Measurements from ENCODE around the gene ODF2L.
A peak's percentile ranks its signal among the peaks of the same experiment; 100 is the strongest.

Gene ODF2L, protein sequence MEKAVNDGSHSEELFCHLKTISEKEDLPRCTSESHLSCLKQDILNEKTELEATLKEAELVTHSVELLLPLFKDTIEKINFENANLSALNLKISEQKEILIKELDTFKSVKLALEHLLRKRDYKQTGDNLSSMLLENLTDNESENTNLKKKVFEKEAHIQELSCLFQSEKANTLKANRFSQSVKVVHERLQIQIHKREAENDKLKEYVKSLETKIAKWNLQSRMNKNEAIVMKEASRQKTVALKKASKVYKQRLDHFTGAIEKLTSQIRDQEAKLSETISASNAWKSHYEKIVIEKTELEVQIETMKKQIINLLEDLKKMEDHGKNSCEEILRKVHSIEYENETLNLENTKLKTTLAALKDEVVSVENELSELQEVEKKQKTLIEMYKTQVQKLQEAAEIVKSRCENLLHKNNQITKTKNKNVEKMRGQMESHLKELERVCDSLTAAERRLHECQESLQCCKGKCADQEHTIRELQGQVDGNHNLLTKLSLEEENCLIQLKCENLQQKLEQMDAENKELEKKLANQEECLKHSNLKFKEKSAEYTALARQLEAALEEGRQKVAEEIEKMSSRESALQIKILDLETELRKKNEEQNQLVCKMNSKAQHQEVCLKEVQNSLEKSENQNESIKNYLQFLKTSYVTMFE

DNA sequence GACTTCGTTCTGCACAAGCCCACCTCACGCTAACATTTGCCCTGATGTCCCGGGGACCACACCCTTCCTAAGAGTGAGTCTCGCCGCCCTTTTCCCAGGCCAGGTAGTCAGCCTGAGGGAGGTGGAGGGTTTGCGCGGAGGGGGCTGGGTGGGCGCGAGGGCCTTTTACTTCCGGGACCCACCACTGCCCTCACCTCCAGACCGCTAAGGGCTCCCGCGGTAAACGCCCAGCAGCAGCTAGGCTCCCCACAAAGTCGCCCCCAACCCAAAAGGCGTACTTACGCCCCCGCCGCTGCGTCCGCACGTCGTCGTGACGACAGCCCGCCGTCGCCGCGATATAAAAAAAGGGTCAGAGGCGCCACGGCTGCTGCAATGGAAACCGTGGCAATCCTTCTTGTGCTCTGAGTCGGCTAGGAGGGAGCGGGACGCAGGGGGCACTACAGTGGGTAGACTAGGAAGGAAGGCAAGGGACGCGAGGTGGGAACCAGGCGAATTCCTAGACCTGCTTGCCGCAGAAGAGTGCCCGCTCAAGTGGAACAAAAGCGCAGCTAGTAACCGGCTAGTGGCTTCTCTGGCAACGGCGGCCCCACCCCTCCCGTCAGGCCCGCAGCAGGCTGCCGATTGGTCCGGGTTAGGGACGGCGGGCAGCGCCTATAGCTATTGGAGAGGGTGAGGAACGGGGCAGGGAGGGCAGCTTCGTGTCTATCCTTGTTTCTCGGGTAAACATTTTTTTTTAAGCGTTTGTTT, at the start of gene ODF2L:
ODF2L (minus strand) TSS at position 573 of the 747 bp plus-strand sequence. CDS start 9,296 bp downstream, outside the sequence.
- DNase-seq (ENCODE audit: extremely low read depth in 1 of 2, low read depth in 1 of 2), result peak; percentile 81 to 86

DNA sequence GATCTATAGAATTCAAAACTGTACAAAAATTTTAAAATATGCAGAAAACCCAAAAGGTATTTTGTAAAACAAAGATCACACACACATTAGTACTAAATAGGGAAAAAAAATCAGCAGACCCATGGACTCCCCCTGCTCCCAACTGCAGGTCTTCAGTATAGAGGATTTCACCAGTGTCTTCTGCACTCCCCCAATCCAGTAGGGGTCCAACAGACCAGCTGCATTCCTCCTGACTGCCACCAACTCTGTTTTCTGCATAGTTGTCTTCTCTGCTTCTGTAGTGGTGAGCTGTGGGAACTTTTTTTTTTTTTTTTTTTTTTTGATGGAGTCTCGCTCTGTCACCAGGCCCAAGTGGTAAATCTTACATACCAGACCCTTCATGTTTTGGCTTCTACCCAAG, 49.8 kb upstream of the ODF2L start:
- no peak for DNase-seq (ENCODE audit: extremely low read depth in 1 of 2, low read depth in 1 of 2)

DNA sequence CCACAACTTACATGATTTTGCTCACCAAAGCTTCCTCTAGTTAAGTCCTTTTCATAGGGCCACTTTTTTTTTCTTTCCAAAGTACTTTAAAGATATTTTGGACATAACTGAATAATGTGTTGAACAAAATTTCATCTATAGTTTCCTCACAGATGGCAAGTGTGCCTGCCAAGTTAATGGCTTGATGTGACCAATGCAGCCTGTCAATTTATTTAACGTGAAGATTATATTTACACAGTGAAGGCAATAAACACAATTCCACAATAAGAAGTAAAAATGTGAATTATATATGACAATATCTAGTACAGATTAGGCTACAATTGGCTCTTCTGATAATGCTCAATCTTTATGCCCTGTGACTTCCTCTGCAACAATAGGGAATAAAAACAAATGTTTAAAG, 45.9 kb upstream of the ODF2L start:
- no peak for DNase-seq (ENCODE audit: extremely low read depth in 1 of 2, low read depth in 1 of 2)

DNA sequence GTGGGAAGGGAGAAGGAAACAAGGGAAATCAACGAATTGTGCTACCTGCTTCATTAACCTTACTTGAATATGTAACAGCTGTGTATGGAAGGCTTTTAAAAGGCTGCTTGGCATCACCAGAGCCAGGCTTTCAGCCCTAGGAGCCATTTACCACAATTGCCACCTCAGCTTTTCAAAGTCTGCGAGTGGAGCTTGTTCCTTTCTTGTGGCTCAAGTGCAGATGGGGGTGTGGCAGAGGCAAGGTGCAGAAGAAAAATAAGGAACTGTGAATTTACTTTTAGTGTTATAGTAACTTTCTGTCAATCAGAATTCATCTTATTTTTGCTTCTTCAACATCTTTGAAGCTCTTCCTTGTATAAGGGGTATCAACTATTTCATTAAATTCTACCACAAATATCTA, 45.5 kb upstream of the ODF2L start:
- no peak for DNase-seq (ENCODE audit: extremely low read depth in 1 of 2, low read depth in 1 of 2)

DNA sequence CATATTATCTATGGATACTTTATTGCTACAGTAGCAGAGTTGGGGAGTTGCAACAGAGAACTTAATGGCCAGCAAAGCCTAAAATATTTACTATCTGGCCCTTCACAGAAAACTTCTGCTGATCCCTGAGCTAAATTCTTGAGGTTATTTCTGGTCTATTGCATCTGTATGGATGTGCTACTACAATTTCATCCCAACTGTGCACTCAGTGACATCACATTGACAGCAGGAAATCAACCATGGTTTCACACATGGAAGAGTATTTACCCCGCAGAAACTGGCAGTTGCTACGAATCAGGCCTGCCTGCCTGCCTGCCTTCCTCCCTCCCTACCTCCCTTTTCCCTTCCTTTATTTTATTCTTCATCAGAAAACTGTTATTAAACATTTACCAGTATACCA, 39.9 kb upstream of the ODF2L start:
- DNase-seq (ENCODE audit: extremely low read depth in 1 of 2, low read depth in 1 of 2), result no peak

DNA sequence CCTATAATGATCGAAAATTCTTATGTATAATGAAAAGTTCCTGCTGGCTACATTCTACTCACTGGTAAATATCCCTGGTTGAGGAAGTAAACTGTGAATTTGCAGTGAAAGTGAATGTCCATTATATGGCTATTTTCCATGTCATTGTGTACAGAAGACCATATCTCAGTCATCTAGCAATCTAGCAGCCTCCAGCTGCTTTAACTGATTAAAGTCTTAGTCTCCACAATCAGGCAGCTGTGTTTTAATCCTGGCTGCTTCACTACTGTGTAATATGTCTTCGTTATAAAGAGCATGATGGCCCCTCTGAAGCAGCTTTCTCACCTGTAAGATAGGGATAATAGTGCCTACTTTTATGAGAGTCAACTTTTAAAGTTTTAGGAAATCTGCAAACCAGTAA, 39.2 kb upstream of the ODF2L start:
- no peak for DNase-seq (ENCODE audit: extremely low read depth in 1 of 2, low read depth in 1 of 2)

DNA sequence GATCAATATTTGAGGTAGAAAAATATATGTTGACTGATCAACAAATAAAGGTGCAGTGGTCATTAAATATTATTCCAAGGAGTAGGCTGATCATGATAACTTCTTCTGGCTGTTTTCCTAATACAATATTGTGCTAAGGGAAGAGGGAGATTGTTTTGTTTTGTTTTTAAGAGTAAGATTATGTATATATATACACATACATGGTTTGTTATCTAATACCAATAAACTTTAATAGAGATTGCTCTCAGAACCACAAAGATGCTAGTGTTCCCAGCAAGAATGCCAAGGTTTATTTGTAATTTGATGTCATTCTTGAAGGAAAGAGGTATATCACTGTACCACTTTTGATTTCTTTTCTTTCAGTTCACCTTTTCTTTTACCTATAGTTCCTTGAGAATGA, 37.9 kb upstream of the ODF2L start:
- no peak for DNase-seq (ENCODE audit: extremely low read depth in 1 of 2, low read depth in 1 of 2)

DNA sequence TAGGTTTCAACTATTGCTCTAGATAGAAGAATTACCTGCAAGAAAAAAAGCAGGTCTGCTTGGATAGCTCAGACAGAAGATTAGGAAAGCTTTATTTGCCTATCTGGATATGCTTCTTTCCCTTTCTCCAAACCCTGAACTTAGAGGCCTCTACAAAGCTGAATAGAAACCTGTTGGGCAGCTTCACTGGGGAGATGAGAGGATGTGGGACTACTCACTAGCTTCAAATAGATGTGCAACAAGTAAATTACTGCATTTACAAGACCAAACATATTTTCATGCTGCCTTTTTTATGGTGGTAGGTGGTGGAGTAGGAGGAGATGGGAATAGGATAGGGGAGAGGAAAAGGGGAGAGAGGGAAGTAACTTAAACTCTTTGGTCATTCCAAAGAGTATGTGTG, 34.3 kb upstream of the ODF2L start:
- no peak for DNase-seq (ENCODE audit: extremely low read depth in 1 of 2, low read depth in 1 of 2)

DNA sequence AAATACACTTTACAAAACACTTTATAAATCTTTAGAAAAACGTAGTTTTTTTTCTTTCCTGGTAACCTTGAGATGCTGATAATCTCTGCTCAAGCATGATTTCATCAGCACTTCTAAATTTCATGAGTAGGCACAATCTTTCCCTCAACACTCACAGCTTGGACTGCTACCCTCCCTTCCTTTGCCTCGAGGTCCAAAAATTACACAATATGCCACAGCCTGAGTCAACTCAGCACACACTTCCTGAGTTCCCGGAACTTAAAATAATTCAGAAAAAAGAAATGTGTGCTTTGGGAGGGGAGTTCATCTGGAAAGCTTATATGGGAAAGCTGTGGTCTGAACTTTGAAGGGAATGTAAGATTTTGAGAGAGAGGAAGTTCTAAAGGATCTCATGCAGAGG, 33.7 kb upstream of the ODF2L start:
- DNase-seq (ENCODE audit: extremely low read depth in 1 of 2, low read depth in 1 of 2), result no peak

DNA sequence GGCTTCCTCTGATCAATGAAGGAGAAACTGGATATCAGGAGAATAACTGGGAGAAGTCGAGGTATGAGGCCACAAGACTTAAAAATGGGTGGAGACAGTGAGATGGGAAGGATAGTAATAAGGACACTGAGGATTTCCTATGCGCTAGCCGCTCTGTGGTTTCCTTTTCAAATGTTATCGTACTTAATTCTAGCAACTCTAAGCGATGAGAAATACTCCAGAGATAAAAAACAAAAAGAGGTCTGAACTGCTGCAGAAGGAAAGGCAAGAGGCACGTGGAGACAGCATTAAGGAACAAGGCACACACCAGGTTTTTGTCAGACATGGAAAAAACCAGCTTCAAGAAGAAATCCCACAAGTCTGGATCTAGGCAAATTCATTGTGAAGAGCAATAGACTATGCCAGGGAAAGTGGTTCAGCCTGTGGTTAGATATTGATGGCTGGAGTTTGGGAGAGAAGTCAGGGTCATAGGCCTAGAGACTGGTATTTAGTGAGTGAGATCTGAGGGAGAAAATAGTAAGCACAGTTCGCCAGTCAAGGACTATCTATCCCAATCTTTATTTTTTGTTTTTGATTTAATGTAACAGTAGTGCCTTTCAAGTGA, 33.1 kb upstream of the ODF2L start:
- no peak for DNase-seq (ENCODE audit: extremely low read depth in 1 of 2, low read depth in 1 of 2)

DNA sequence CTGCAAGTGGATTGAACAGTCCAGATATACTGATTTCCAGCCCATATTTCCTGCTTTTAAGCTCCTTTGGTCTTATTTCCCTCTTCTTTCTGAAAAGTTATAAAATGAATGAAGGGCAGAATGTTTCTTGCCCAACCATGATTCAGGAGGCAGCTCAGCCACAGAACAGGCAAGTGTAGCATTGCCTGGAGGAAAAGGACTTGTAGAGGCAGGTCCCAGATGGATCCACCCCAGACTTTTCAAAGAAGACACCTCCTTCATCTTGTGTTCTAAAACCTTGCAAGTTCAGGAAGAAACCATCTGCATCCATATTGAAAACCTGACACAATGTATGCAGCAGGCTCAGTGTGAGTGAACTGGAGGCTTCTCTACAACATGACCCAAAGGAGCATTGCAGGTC, 27.8 kb upstream of the ODF2L start, which contains the start of gene CLCA2:
CLCA2 (plus strand) TSS at position 299 of the 400 bp plus-strand sequence; CDS start at position 376, 77 bp downstream.
- no peak for DNase-seq (ENCODE audit: extremely low read depth in 1 of 2, low read depth in 1 of 2)

DNA sequence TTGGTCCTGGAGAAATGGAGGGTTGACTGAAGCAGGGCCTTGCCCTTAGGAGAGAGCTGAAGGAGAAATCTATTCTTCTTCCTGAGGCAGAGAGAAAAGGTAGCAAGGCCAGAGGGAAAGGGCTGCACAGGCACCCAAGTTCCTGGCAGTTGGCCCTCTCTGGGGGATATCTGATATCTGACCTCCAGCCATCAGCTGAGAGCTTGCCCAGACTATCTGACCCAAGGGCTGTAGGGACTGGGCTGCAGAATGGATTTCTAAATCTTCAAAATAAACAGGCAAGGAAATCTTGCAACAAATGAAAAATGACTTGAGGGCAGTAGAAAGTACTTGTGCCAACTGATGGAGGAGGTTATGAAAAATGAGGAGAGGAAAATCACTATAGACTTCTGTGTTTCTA, 27.4 kb upstream of the ODF2L start:
- no peak for DNase-seq (ENCODE audit: extremely low read depth in 1 of 2, low read depth in 1 of 2)

DNA sequence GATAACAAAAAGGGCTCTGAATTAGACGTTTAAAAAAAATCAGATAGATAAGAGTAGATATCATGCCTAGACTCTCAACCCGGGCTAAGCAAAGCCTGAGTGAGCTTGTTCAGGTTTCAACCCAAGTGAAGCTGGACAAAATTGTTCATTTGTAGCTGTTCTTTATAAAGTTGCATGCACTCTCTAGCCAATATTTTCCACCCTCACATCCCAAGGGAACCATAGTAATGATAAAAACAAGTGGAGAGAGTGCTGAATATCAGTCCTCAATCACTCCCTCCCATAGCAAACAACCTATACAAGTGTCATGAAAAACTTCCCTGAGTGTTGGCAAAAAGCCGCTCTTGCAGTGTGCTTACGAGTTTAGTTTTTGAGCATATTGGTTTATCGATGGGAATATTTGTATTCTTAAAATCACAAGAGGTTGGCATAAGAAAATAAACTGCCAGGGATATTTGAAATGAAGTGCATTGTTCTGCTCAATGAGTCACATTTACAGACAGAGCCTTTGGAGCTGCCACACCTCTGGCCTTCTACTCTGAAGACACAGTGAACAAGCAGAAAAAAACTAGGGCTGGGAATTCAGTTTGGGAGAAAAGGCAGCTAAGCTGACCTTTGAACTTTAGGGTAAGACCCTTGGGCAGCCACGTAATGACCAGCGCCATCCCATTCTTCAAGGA, 25.6 kb upstream of the ODF2L start:
- no peak for DNase-seq (ENCODE audit: extremely low read depth in 1 of 2, low read depth in 1 of 2)

DNA sequence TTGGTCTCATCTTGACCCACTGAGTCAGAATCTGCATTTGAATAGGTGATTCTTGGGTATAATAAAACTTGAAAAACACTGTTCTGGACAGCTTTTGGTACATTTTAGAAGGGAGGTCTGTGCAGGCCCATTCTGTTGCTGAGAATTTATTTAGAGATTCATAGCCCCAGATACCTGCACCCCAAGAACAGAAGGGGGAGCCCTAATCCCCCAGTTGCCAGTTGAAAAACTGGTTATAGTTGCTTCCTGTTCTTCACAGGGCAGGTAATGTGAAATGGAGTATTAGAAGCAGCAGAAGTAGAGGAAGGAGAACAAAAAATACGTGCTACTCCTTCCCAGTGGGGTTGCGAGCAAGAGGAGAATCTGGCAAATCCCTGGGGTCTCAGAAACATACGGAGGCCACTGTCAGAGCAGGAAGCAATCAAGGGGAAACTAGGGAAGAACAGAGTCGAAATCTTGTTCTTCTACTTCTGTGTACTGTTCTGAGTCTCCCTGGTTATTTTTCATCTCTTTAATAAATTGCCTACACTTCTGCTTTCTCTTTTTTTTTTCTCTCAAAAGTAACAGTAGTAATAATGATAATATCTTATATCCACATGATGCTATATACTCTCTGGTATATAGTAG, 23.3 kb upstream of the ODF2L start:
- DNase-seq (ENCODE audit: extremely low read depth in 1 of 2, low read depth in 1 of 2), result no peak

DNA sequence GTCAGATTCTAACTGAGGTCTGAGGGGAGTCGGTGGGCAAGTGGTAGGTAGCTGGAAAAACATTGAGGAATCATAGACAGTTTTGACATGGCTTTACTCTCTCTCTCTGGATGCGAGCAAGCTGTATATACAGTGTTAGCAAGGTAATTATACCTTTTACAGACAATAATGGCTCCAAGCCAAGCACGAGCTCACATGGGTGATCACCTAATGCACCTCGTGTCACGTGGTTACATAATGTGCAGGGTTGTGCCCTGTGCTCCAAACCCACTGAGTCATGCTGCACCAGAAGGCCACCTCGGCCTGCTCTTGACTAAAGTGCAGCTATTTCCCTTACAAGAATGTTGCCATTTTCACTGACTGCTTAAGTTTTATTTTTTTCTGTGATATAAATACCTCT, 20.2 kb upstream of the ODF2L start:
- no peak for DNase-seq (ENCODE audit: extremely low read depth in 1 of 2, low read depth in 1 of 2)

DNA sequence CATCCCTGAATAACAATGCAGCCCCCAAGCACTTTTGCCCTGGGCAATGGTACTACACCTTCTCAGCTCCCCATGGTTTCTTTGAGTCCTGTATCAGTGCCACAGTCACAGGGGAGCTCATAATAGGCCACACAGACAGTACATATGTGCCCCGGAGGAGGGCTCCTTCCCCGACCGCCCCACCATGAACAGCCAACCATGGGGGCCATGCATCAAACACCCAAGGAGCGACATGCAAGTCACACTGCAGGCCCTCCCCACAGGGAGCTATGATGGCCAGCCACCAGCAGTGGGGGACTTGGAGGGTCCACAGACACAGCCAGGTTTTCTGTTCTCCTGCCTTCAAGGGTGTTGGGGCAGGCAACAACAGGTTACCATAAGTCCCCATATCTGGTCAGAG, 14.8 kb upstream of the ODF2L start:
- DNase-seq (ENCODE audit: extremely low read depth in 1 of 2, low read depth in 1 of 2), result no peak

DNA sequence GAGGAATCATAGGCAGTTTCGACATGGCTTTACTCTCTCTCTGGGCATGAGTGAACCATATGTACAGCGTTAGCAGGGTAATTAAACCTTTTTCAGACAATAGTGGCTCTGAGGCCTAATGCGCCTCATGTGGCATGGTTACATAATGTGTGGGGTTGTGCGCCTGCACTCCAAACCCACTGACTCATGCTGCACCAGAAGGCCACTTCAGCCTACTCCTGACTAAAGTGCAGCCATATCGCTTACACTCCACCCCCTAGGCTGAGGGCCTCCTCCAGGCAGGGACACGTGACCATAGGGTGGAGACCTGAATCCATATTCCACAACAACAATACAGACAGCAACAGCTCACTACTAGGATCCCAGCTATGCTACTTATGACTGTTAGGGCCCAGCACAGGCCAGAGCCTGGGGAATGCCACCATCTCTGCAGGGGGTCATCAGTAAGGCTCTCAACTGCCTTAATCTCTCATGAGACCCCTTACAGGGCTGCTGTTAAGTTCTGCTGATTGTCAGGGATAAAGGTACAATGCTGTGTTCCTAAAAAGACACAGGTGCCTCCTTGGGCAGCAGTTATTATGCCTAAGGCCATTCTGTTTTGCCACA, 13.4 kb upstream of the ODF2L start:
- no peak for DNase-seq (ENCODE audit: extremely low read depth in 1 of 2, low read depth in 1 of 2)

DNA sequence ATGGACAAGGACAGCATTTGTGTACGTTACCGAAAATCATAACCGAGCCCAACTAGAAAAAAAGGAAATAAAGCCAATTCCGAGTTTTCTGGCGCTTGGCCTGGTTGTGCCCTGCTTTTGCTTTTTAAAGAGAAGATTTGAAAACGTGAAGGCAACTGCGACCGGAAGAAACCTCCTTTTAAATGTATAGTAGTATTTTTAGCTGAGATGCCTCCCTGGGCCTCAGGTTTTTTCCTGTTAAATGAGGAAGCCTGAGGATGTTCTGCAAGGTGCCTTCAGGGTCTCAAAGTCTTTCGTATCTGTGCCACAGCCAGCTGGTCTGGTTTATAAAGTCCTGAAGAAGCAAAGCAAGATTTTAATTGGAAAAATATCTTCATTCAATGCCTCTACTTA, 371 bp upstream of the ODF2L start:
- DNase-seq (ENCODE audit: extremely low read depth in 1 of 2, low read depth in 1 of 2), result no peak

DNA sequence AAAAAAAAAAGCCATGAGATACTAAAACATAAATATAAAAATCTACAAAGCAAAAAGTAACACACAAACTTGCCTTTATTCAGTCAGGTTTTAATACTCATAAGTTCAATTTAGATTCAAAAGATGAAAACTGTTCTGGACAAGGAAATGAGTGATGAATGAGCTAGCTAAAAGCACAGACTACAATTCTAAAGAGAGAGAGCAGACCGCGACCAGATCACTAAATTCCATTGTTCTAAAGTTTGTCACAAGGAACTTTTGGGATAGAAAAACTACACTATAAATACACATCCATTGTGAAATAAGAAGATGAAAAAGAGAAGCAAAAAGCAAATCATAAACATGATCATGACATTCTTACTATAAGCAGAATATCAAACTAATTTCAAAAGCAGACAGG, 1.7 kb downstream of the ODF2L start:
- no peak for DNase-seq (ENCODE audit: extremely low read depth in 1 of 2, low read depth in 1 of 2)

DNA sequence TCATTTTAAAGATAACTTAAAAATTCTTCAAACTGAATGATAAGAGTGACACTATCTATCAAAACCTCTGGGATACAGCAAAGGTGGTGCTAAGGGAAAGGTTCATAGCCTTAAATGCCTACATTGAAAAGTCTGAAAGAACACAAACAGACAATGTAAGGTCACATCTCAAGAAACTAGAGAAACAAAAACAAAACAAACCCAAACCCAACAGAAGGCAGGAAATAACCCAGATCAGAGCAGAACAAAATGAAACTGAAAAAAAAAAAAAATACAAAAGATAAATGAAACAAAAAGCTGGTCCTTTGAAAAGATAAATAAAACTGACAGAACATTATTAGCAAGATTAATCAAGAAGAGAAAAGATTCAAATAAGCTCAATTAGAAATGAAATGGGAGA, 6.8 kb downstream of the ODF2L start:
- DNase-seq (ENCODE audit: extremely low read depth in 1 of 2, low read depth in 1 of 2), result no peak

Measured in stimulated activated CD8-positive, alpha-beta memory T cell treated with anti-CD3 and anti-CD28 coated beads, Interleukin-7, amount 100 ng/mL, for 48 hours (primary cell).